ENCODE measurements around the gene SLC30A7. TPM values are rescaled to one million over a fixed set of nuclear protein-coding genes. Genes with fewer than 3 reads are reported as not detected.

SLC30A7 gene
- polyA plus RNA-seq, 1 of the 3 experiments (the other 2 are of a cell fraction), result 4.0 TPM

DNA sequence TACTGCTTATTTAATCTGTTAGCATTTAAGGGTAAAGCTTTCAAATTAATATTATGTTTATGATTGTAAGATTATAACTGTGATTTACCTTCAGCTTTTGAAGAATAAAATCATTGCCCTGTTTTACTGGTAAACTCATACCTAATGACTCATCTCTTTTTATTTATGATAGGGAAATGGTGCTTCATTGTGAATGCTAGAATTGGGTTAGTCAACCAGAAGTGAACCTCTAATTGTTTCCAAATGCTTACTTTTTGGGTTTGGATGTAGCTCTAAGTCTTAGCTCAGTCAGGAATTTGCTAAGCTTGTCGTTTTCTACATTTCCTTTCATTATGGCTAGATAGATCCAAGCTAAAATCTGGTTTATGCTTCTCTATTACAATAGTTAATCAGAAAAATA, 59.4 kb downstream of the SLC30A7 start:
- H4K20me1 ChIP-seq (ENCODE audit: insufficient read depth), result no peaks in the 10 kb centered on the region; the same call in 1 of the 2 replicates
- H3K4me3 ChIP-seq (ENCODE audit: low read depth in 2 of 2, low read length in 1 of 2), result no peak overlapping the region
- WGBS (ENCODE audit: low lambda C conversion rate), result 9% methylated on average over 1 of the region's 1 CpG
- H3K27ac ChIP-seq (ENCODE audit: low read depth in 2 of 2, low read length in 1 of 2), result peak overlapping the region; percentile 67 to 70
- H3K79me2 ChIP-seq (ENCODE audit: insufficient read depth), result no peaks in the 10 kb centered on the region
- no peaks in the 10 kb centered on the region for H3K27me3 ChIP-seq (ENCODE audit: insufficient read depth)
- DNase-seq, result peak; percentile 19
- H2AFZ ChIP-seq (ENCODE audit: low read depth), result no peak overlapping the region
- ChIA-PET POLR2A (no interaction called here), CTCF (interaction anchor here (0.7 to 2.4 kb wide), 5 partner anchors 9 to 481 kb away, joined by 3 to 8 read pairs (median 4); no protein-coding TSS in a partner anchor)
- no peaks in the 10 kb centered on the region for H3K9me2 ChIP-seq
- H3K36me3 ChIP-seq (replicated peaks in 1 of 2; ENCODE audit: control insufficient read depth in 1 of 2, insufficient read depth in 2 of 2, low read length in 1 of 2), result peaks cover 14% of the 10 kb centered on the region in 2 experiments
- peaks cover 8% of the 10 kb centered on the region for H3F3A ChIP-seq (replicated peaks; ENCODE audit: insufficient read depth)
- H3K4me2 ChIP-seq, result peak overlapping the region; percentile 30; the same call in 1 of the 2 replicates
- no peak overlapping the region for H3K9ac ChIP-seq
- peaks cover 10 to 12% of the 10 kb centered on the region in 2 experiments; a peak in 2 of 4 replicates for H3K4me1 ChIP-seq (ENCODE audit: control insufficient read depth in 1 of 2, insufficient read depth in 2 of 2, low read depth in 1 of 2, low read length in 1 of 2)
- no peaks in the 10 kb centered on the region for H3K9me3 ChIP-seq
- TF ChIP-seq, protein P1, sequence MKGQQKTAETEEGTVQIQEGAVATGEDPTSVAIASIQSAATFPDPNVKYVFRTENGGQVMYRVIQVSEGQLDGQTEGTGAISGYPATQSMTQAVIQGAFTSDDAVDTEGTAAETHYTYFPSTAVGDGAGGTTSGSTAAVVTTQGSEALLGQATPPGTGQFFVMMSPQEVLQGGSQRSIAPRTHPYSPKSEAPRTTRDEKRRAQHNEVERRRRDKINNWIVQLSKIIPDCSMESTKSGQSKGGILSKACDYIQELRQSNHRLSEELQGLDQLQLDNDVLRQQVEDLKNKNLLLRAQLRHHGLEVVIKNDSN (IDR thresholded peaks at IDR 0.05; ENCODE audit: borderline replicate concordance, low read depth), result no peak
- TF ChIP-seq MXI1 (IDR thresholded peaks at IDR 0.05; ENCODE audit: low read depth, low read length) (no peak), FOSL2 (IDR thresholded peaks at IDR 0.05; ENCODE audit: borderline replicate concordance, low read depth) (peak; percentile 87; the same call in 1 of the 2 replicates), FOXJ3 (CRISPR knock-in tag; IDR thresholded peaks at IDR 0.05) (no peak), YY1 (IDR thresholded peaks at IDR 0.05; ENCODE audit: low read depth) (no peak), NRF1 (IDR thresholded peaks at IDR 0.05; ENCODE audit: low read depth, low read length) (no peak), NFIC (IDR thresholded peaks at IDR 0.05; ENCODE audit: borderline replicate concordance) (peak; percentile 51), TAF1 (IDR thresholded peaks at IDR 0.05; ENCODE audit: borderline replicate concordance, low read depth, low read length) (no peak), RAD21 (IDR thresholded peaks at IDR 0.05; ENCODE audit: low read length) (no peak), EZH2phosphoT487 (IDR thresholded peaks at IDR 0.05; ENCODE audit: borderline replicate concordance, low read depth) (no peak), SIN3A (IDR thresholded peaks at IDR 0.05; ENCODE audit: borderline replicate concordance, low read depth, low read length) (no peak), TEAD4 (IDR thresholded peaks at IDR 0.05; ENCODE audit: borderline replicate concordance, insufficient read depth) (peak; percentile 43; the same call in 1 of the 2 replicates), RFX5 (IDR thresholded peaks at IDR 0.05; ENCODE audit: low read length) (no peak), CHD2 (IDR thresholded peaks at IDR 0.05; ENCODE audit: low read length, partially characterized antibody) (no peak), RCOR1 (IDR thresholded peaks at IDR 0.05; ENCODE audit: low read length) (no peak), GABPA (IDR thresholded peaks at IDR 0.05; ENCODE audit: low read depth) (no peak), RXRA (IDR thresholded peaks at IDR 0.05; ENCODE audit: borderline replicate concordance, low read depth) (no peak)
- TF ChIP-seq, protein P2, sequence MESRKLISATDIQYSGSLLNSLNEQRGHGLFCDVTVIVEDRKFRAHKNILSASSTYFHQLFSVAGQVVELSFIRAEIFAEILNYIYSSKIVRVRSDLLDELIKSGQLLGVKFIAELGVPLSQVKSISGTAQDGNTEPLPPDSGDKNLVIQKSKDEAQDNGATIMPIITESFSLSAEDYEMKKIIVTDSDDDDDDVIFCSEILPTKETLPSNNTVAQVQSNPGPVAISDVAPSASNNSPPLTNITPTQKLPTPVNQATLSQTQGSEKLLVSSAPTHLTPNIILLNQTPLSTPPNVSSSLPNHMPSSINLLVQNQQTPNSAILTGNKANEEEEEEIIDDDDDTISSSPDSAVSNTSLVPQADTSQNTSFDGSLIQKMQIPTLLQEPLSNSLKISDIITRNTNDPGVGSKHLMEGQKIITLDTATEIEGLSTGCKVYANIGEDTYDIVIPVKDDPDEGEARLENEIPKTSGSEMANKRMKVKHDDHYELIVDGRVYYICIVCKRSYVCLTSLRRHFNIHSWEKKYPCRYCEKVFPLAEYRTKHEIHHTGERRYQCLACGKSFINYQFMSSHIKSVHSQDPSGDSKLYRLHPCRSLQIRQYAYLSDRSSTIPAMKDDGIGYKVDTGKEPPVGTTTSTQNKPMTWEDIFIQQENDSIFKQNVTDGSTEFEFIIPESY (IDR thresholded peaks at IDR 0.05; ENCODE audit: borderline replicate concordance, low read depth), result no peak
- TF ChIP-seq, protein P3, sequence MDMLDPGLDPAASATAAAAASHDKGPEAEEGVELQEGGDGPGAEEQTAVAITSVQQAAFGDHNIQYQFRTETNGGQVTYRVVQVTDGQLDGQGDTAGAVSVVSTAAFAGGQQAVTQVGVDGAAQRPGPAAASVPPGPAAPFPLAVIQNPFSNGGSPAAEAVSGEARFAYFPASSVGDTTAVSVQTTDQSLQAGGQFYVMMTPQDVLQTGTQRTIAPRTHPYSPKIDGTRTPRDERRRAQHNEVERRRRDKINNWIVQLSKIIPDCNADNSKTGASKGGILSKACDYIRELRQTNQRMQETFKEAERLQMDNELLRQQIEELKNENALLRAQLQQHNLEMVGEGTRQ (IDR thresholded peaks at IDR 0.05; ENCODE audit: borderline replicate concordance, low read depth, low read length), result no peak
- TF ChIP-seq, protein P4, sequence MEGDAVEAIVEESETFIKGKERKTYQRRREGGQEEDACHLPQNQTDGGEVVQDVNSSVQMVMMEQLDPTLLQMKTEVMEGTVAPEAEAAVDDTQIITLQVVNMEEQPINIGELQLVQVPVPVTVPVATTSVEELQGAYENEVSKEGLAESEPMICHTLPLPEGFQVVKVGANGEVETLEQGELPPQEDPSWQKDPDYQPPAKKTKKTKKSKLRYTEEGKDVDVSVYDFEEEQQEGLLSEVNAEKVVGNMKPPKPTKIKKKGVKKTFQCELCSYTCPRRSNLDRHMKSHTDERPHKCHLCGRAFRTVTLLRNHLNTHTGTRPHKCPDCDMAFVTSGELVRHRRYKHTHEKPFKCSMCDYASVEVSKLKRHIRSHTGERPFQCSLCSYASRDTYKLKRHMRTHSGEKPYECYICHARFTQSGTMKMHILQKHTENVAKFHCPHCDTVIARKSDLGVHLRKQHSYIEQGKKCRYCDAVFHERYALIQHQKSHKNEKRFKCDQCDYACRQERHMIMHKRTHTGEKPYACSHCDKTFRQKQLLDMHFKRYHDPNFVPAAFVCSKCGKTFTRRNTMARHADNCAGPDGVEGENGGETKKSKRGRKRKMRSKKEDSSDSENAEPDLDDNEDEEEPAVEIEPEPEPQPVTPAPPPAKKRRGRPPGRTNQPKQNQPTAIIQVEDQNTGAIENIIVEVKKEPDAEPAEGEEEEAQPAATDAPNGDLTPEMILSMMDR (IDR thresholded peaks at IDR 0.05), result no peak
- TF ChIP-seq, protein P5, sequence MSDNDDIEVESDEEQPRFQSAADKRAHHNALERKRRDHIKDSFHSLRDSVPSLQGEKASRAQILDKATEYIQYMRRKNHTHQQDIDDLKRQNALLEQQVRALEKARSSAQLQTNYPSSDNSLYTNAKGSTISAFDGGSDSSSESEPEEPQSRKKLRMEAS (IDR thresholded peaks at IDR 0.05; ENCODE audit: low read depth), result no peak
- TF ChIP-seq, protein P6, sequence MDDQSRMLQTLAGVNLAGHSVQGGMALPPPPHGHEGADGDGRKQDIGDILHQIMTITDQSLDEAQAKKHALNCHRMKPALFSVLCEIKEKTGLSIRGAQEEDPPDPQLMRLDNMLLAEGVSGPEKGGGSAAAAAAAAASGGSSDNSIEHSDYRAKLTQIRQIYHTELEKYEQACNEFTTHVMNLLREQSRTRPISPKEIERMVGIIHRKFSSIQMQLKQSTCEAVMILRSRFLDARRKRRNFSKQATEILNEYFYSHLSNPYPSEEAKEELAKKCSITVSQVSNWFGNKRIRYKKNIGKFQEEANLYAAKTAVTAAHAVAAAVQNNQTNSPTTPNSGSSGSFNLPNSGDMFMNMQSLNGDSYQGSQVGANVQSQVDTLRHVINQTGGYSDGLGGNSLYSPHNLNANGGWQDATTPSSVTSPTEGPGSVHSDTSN (IDR thresholded peaks at IDR 0.05), result peak; percentile 77
- TF ChIP-seq, protein P7, sequence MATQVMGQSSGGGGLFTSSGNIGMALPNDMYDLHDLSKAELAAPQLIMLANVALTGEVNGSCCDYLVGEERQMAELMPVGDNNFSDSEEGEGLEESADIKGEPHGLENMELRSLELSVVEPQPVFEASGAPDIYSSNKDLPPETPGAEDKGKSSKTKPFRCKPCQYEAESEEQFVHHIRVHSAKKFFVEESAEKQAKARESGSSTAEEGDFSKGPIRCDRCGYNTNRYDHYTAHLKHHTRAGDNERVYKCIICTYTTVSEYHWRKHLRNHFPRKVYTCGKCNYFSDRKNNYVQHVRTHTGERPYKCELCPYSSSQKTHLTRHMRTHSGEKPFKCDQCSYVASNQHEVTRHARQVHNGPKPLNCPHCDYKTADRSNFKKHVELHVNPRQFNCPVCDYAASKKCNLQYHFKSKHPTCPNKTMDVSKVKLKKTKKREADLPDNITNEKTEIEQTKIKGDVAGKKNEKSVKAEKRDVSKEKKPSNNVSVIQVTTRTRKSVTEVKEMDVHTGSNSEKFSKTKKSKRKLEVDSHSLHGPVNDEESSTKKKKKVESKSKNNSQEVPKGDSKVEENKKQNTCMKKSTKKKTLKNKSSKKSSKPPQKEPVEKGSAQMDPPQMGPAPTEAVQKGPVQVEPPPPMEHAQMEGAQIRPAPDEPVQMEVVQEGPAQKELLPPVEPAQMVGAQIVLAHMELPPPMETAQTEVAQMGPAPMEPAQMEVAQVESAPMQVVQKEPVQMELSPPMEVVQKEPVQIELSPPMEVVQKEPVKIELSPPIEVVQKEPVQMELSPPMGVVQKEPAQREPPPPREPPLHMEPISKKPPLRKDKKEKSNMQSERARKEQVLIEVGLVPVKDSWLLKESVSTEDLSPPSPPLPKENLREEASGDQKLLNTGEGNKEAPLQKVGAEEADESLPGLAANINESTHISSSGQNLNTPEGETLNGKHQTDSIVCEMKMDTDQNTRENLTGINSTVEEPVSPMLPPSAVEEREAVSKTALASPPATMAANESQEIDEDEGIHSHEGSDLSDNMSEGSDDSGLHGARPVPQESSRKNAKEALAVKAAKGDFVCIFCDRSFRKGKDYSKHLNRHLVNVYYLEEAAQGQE (IDR thresholded peaks at IDR 0.05; ENCODE audit: low read depth, low read length), result no peak
